Heart left ventricle (tissue), 16 donors: ENCODE results near the gene ABCC1. TPM values are rescaled to one million over a fixed set of nuclear protein-coding genes. Genes with fewer than 3 reads are reported as not detected.

Experiments
- ATAC-seq, 4 donors: fragments of 200-7000 bp; cut with Tn5 transposase; one replicate each; pipeline ENCODE4 v1.9.1; 2020 to 2022; ENCODE audit warnings: moderate library complexity in 4 of 4, mild to moderate bottlenecking in 3 of 4, moderate number of reproducible peaks in 1 of 4
- DNase-seq, 5 donors: peaks; one replicate each; pipeline ENCODE4 v3.0.0-alpha.2; 2020
- H3K27ac ChIP-seq, 12 donors: fragments of 200-600 bp; sonication (generic) in 4 of 12; one replicate each; pipeline versions ENCODE4 v1.5.0 to v1.8.0; 2016 to 2022; ENCODE audit warnings: mild to moderate bottlenecking in 2 of 12
- H3K27me3 ChIP-seq, 9 donors: fragments of 200-600 bp; sonication (generic) in 2 of 9; one replicate each; pipeline versions ENCODE4 v1.5.1 to v1.8.0; 2016 to 2022; ENCODE audit warnings: mild to moderate bottlenecking in 3 of 9
- H3K36me3 ChIP-seq, 9 donors: fragments of 200-600 bp; sonication (generic) in 2 of 9; one replicate each; pipeline versions ENCODE4 v1.5.0 to v1.8.0; 2018 to 2022; ENCODE audit warnings: mild to moderate bottlenecking in 2 of 9
- H3K4me1 ChIP-seq, 12 donors: fragments of 200-600 bp; sonication (generic) in 4 of 12; one replicate each; pipeline versions ENCODE4 v1.5.0 to v1.8.0; 2016 to 2022; ENCODE audit warnings: mild to moderate bottlenecking in 3 of 12
- H3K4me3 ChIP-seq, 12 donors: fragments of 200-600 bp; sonication (generic) in 4 of 12; one replicate each; pipeline versions ENCODE4 v1.5.0 to v1.8.0; 2017 to 2022; ENCODE audit warnings: mild to moderate bottlenecking in 9 of 12, moderate library complexity in 4 of 12
- H3K9me3 ChIP-seq, 12 donors: fragments of 200-600 bp; sonication (generic) in 4 of 12; one replicate each; pipeline versions ENCODE4 v1.5.0 to v1.8.0; 2016 to 2022; ENCODE audit warnings: mild to moderate bottlenecking in 1 of 12
- CTCF ChIP-seq, 12 donors: fragments of 200-600 bp; sonication (generic) in 4 of 12; IDR thresholded peaks; one replicate each; pipeline versions ENCODE4 v1.5.0 to v1.8.0; 2018 to 2022; ENCODE audit warnings: antibody characterized with exemption in 12 of 12, mild to moderate bottlenecking in 5 of 12
- POLR2A ChIP-seq, 2 donors: fragments of 450-650 bp; IDR thresholded peaks; one replicate each; pipeline ENCODE4 v1.6.1; 2017; ENCODE audit warnings: antibody characterized with exemption in 2 of 2, mild to moderate bottlenecking in 2 of 2, moderate library complexity in 2 of 2
- WGBS, 4 donors: extraction: QIAGEN DNeasy Blood & Tissue Kit in 2 of 4; methylation state at CpG; one replicate each; pipeline versions ENCODE4 v1.1.5 to v1.1.7; 2013 to 2018; 5-methylcytosine and 5-hydroxymethylcytosine counted together
- intact Hi-C, 10 donors: fragments of 100-400 bp; cut with DNase I; formaldehyde crosslinking; loops; one replicate each; pipeline versions ENCODE4 v1.11.1 to v1.14.2; 2022
- polyA plus RNA-seq, 2 donors: library from polyadenylated mRNA; stranded (reverse); fragments of 200-250 nt; gene quantifications; one replicate each; pipeline ENCODE4 v1.2.3, GENCODE V29; 2013
- total RNA-seq, 9 donors: library from RNA; depleted of rRNA in 2 of 9; stranded (reverse); fragments of >200 nt in 2 of 9; fragmentation: NEBNext Ultra II Directional in 3 of 9; extraction: Animal tissue kit (Norgen Biotek cat#: 25700) in 3 of 9; gene quantifications; one replicate each; pipeline versions ENCODE4 v1.1.0 to v1.2.4, GENCODE V29; 2016 to 2023
- donor health status: ischemic (EF 13 %, LVEDD 7.1; RV severe dilation, severe dysfunction).
- donor health status: healthy with polysubstance abuse.
- donor health status: DM: no; HTN: yes; CAD: no.
- donor health status: DM: no; HTN: no; CAD: no.
- donor health status: ischemic (EF 25% LVEDD 6.9; RV normal size, moderate dysfunction).
- donor health status: ischemic (EF 25% LVEDD 5.7; RV mildly dilated, moderate dysfunction).
- donor health status: healthy.
- donor health status: DM: yes; HTN: yes; CAD: no.
- donor health status: ischemic (EF 35%, LVEDD 5.7; RV mildly dilated, moderate dysfunction).
- donor health status: nonischemic (EF 11% LVEDD 7.7; RV severe dilation, severe dysfunction).
- donor health status: DM: yes; HTN: yes; CAD: no.
- donor health status: PGD.
- donor health status: ischemic (EF 29% LVEDD 5.4; RV normal size, mild dysfunction).
- donor health status: nonischemic (EF 23%, LVEDD 6.1; RV moderate dilation, normal function).

The ABCC1 gene
- total and polyA plus RNA-seq, 11 donors, result 8.1 to 28.0 (median 22.4) TPM

- intact Hi-C loops, result no loop called here
- Histone ChIP-seq H3K27ac (peak overlapping the region in 11 of 12 donors; percentile 43 to 88 (median 69)), H3K4me3 (no peak overlapping the region), H3K27me3 (no peaks in the 10 kb centered on the region), H3K9me3 (peaks cover 0 to 28% (median 4%) of the 10 kb centered on the region in 12 donors), H3K4me1 (peaks cover 0 to 43% (median 25%) of the 10 kb centered on the region in 12 donors), H3K36me3 (peaks cover 0 to 10% (median 0%) of the 10 kb centered on the region in 9 donors)
- ATAC-seq (peak in 1 of 4 donors; percentile 7), DNase-seq (no peak)
- TF ChIP-seq CTCF (IDR thresholded peaks at IDR 0.05) (no peak), POLR2A (IDR thresholded peaks at IDR 0.05) (no peak)
- WGBS, 4 donors, result 71 to 87% (median 78%) methylated on average over 5 of the region's 5 CpGs
Measured at GRCh38 chr16:15976225-15976812, 26.9 kb downstream of the ABCC1 start.

- Histone ChIP-seq H3K9me3 (peaks cover 0 to 29% (median 5%) of the 10 kb centered on the region in 12 donors), H3K36me3 (peaks cover 0 to 10% (median 0%) of the 10 kb centered on the region in 9 donors), H3K4me3 (no peak overlapping the region), H3K4me1 (peaks cover 0 to 43% (median 25%) of the 10 kb centered on the region in 12 donors), H3K27me3 (no peaks in the 10 kb centered on the region), H3K27ac (peak overlapping the region; percentile 6 to 88 (median 68))
- WGBS, 4 donors, result 76 to 85% (median 82%) methylated on average over 7 of the region's 7 CpGs
- ATAC-seq, result peak; percentile 32 to 82 (median 72)
- no peak for DNase-seq
- no peak for TF ChIP-seq CTCF (IDR thresholded peaks at IDR 0.05)
- no peak for TF ChIP-seq POLR2A (IDR thresholded peaks at IDR 0.05)
- intact Hi-C loops, result no loop called here
Measured at GRCh38 chr16:15976929-15977637, 27.7 kb downstream of the ABCC1 start.

GRCh38 chr16:15979801-15980200, 30.4 kb downstream of the ABCC1 start:
- Histone ChIP-seq H3K9me3 (peaks cover 0 to 35% (median 2%) of the 10 kb centered on the region in 12 donors), H3K36me3 (peaks cover 0 to 5% (median 0%) of the 10 kb centered on the region in 9 donors), H3K27me3 (no peaks in the 10 kb centered on the region), H3K4me3 (no peak overlapping the region), H3K4me1 (peaks cover 4 to 41% (median 28%) of the 10 kb centered on the region in 12 donors), H3K27ac (peak overlapping the region in 1 of 12 donors; percentile 13)
- TF ChIP-seq POLR2A (IDR thresholded peaks at IDR 0.05), result no peak
- TF ChIP-seq CTCF (IDR thresholded peaks at IDR 0.05), result no peak
- 78 to 88% (median 83%) methylated on average over 3 of the region's 3 CpGs for WGBS, 4 donors
- ATAC-seq (no peak), DNase-seq (no peak)
- intact Hi-C loops, result no loop called here

- Histone ChIP-seq H3K4me1 (peaks cover 4 to 46% (median 25%) of the 10 kb centered on the region in 12 donors), H3K27me3 (no peaks in the 10 kb centered on the region), H3K36me3 (peaks cover 0 to 5% (median 0%) of the 10 kb centered on the region in 9 donors), H3K27ac (peak overlapping the region in 1 of 12 donors; percentile 13), H3K4me3 (no peak overlapping the region), H3K9me3 (peaks cover 0 to 35% (median 2%) of the 10 kb centered on the region in 12 donors)
- intact Hi-C loops, result no loop called here
- TF ChIP-seq POLR2A (IDR thresholded peaks at IDR 0.05), result no peak
- TF ChIP-seq CTCF (IDR thresholded peaks at IDR 0.05), result no peak
- DNase-seq (no peak), ATAC-seq (no peak)
- 61 to 79% (median 63%) methylated on average over 3 of the region's 3 CpGs for WGBS, 4 donors
Measured at GRCh38 chr16:15980329-15980728, 30.9 kb downstream of the ABCC1 start.
